Effector CD4-positive, alpha-beta T cell (primary cell): ENCODE results near the gene AP3S1.

Experiments
- DNase-seq: peaks from one replicate; pipeline ENCODE4 v3.0.0-alpha.2; 2020

AP3S1 gene

DNA sequence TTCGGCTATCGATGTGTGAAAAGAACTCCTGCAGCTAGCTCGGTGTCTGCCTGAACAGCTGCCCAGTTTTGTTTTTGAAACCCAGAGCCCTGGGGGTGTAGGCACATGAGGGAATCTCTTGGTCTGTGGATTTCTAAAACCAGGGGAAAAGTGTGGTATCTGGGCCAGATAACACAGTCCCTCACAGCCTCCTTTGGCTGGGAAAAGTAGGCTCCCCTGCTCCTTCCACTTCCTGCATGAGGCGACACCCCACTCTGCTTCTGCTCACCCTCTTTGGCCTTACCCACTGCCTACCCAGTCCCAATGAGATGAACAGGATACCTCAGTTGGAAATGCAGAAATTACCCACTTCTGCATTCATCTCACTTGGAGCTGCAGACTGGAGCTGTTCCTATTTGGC, 15.8 kb upstream of the AP3S1 start:
- no peak for DNase-seq

- no peak for DNase-seq
Measured at GRCh38 chr5:115829913-115830312, 11.8 kb upstream of the AP3S1 start.

- no peak for DNase-seq
Measured at GRCh38 chr5:115831163-115831768, 10.5 kb upstream of the AP3S1 start.

DNA sequence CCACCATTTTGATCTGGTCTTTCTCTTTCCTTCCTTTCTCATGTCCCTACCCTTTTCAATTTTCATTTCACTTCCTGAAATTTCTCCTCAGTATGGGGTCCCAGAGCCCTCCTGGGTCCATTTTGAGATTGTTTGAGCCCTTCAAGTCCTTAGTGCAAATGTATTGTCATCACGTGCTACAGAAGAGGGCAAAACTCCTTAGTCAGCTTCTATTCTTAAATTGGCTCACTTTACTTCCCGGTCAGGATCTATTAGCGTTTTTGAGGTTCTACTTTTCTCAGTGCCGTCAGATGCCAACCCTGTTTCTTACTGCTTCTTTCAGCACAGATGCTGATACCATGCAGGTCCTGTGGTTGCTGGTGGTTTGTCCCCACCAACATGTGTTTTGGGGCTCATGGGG, 6.3 kb upstream of the AP3S1 start:
- DNase-seq, result no peak

DNA sequence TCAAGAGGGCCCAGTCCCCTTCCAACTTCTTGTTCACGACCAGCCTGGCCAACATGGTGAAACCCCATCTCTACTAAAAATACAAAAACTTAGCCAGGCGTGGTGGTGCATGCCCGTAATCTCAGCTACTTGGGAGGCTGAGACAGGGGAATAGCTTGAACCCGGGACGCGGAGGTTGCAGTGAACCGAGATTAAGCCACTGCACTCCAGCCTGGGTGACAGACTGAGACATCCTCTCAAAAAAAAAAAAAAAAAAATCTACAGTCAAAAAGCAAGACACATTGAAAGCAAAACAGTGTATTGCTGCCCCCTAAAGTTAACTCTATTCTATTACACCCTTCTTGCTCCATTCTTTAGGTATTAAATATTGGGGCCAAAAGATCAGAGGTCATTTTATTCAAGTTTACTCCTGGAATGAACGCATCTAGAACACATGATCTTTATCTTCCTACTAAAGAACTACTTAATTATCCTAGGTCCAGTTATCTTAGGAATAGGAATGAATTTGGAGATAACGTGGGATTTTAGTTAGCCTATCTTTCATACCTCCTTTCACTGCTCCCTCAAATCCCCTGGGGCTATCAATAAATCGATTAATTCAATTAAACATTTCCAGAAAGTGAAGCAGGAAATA, 2.7 kb upstream of the AP3S1 start:
- no peak for DNase-seq

- no peak for DNase-seq
Measured at GRCh38 chr5:115840873-115841272, 862 bp upstream of the AP3S1 start.

GRCh38 chr5:115842089-115842935, 577 bp downstream of the AP3S1 start:
- DNase-seq, result no peak

DNA sequence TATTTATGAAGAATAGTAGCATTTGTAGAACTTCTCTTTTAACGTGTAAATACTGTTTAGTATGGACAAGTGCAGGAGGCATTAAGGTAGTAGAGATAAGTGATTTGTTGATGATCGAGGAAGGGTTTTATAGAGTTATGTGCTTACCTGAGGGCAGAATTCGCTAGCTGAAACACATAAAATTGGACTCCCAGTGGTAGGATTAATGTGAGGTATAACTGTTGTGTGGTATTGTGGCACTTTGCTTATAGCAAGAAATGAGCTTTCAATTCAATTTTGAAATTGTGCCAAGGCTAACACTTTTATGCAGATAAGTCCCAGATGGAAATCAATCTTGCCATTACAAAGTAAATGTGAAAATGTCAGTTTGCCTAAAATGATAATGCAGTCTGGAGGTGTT, 1.2 kb downstream of the AP3S1 start:
- no peak for DNase-seq

DNA sequence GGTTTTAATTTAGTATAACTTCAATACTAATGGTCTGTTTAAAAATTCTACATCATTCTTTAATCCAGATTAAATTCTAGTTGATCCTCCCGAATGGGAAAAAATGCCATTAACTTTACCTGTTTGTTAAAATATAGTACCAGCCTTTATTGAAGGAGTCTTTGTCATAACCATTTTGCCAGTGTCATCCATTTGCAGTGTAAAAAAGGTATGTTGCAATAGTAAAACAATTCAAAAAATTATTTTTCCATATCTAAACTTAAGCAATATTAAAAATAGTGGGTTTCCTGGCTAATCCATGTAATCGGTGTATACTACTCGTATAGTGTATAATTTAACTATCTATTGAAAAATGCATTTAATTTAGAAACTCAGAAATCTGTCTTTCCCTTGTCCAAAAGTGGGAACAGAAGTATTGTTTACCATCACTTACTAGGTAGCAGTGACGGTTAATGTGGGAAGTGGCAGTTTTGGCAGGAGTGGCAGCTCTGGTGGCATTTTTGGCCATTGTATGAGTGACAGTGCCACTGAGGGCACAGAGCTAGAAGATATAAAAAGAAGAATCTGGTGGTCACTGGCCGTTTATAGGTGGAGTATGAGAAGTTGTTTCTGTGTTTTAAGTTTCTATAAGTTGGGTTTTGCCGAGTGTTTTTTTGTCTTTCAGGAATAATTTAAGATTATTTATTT, 1.9 kb downstream of the AP3S1 start:
- DNase-seq, result no peak

GRCh38 chr5:115844321-115844817, 2.6 kb downstream of the AP3S1 start:
- DNase-seq, result no peak

- DNase-seq, result no peak
Measured at GRCh38 chr5:115847290-115847689, 5.6 kb downstream of the AP3S1 start.

DNA sequence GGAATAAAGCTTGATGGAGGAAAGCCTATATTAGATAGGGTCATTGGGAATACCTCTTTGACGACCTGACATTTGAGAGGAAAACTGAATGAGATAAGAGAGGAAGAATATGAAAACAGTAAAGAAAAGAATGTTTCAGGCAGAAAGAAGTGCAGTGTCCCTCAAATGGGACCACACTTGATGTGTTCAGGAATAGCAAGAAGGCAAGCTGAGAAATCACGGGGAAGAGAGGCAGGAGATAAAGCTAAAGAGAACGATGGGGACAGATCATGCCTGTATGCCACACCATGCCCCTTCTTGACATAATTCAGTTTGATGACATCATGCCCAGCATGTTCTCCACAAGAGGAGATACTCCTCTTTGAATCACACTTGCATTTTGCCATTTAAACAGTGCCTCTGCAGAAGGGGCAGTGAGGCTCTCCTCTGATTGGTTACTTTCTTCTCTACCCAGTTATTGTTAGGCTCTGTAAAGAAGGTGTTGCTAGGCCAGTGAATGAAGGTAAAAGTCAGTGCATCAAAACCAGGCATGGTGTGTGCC, 7.6 kb downstream of the AP3S1 start:
- DNase-seq, result no peak

DNA sequence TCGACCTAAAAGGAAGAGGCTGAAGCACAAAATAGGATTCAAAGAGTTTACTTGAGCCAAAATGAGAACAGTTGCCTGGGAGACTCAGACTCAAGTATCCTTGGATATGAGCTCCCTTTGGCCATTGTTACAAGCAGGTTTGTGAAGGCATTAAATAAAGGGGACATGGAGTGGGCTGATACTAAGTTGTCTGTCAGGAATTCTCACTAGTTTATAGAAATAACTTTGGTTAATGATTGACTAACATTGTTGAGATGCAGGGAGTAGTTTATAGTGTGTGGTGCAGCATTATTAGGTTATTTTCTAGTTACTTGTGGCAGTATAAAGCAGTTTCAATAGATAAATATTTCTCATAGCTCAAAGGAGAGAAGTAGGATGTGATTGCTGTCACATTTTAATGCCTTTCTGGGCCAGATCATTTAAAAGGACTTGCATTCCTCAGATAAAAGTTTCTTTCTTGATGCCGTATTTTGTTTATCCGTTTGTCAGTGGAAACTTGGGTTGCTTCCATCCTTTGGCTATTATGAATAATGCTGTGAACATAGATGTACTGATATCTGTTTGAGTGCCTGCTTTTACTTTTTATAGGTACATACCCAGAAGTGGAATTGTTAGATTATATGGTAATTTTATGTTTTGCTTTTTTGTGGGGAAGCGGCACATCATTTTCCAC, 9.1 kb downstream of the AP3S1 start:
- no peak for DNase-seq

GRCh38 chr5:115854139-115854538, 12.4 kb downstream of the AP3S1 start:
- DNase-seq, result no peak

DNA sequence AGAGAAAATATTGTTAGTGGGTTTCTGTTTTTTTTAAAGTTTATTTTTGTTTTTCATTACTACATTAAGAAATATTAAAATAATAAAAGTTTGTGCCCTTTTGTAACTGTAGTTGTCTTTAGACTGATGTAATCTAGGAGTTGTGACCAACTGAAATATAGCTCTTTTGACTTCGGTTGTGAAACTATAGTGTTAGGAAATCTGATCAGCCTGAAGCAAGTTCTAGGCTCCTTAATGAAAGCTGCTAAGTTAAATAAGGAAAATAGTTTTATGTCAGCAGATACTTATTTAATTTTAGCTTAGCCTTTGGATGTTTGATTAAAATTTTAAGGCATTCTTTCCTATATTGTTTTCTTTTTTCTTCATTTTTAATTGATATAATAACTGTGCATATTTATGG, 14.2 kb downstream of the AP3S1 start:
- no peak for DNase-seq

- DNase-seq, result no peak
Measured at GRCh38 chr5:115857057-115857479, 15.3 kb downstream of the AP3S1 start.

GRCh38 chr5:115857626-115858349, 16.1 kb downstream of the AP3S1 start:
- DNase-seq, result no peak

DNA sequence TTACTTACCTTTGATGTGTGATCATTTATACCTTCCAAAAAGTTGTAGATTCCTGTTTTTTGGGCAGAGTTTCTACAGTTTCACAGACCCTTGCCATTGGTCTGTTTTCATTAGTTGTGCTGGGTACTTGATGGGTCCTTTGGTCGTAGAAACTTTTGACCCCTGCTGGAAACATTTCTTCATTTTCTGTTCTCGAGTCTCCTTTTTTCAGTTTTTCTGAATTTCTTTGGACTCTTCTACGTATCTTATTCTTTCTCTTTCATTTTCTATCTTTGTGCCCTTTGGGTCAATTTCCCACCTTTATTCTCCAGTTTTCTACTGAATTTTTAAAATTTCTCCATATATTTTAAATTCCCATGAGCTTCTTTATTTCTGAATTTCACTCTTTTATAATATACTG, 16.7 kb downstream of the AP3S1 start:
- DNase-seq, result no peak

GRCh38 chr5:115859378-115859777, 17.6 kb downstream of the AP3S1 start:
- DNase-seq, result no peak

GRCh38 chr5:115869256-115869795, 27.6 kb downstream of the AP3S1 start:
- DNase-seq, result no peak

GRCh38 chr5:115872447-115872846, 30.7 kb downstream of the AP3S1 start:
- DNase-seq, result no peak
